ENCODE measurements around the gene EPHA3.

DNA sequence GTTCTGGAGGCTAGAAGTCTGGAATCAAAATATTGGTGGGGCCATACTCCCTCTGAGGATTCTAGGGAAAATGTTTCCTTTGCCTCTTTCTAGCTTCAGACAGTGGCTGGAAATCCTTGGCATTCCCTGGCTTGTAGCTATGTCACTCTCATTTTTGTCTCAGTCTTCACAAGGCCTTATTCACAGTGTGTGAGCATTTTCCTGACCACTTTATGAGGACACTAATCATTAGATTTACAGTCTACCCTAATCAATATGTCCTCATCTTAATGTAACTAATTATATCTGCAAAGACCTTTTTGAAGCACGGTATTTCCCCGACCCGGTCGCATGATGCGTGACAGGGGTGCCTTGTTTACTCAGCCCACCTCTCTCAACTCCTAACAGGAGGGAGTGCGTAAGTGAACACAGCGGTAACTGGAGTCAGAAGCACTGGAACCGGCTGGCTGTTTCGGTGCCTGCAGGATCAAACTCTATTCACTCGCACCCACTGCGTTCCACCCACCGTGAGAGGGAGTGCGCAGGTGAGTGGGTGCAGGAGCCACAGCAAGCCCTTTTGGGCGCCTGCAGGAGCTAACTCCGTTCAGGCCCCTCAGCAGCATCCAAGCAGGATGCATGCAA lies 155.0 kb downstream of the EPHA3 start:
- TF ChIP-seq, protein P1, sequence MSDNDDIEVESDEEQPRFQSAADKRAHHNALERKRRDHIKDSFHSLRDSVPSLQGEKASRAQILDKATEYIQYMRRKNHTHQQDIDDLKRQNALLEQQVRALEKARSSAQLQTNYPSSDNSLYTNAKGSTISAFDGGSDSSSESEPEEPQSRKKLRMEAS (IDR thresholded peaks at IDR 0.05; ENCODE audit: low read depth, low read length), result no peak
- TF ChIP-seq, protein P2, sequence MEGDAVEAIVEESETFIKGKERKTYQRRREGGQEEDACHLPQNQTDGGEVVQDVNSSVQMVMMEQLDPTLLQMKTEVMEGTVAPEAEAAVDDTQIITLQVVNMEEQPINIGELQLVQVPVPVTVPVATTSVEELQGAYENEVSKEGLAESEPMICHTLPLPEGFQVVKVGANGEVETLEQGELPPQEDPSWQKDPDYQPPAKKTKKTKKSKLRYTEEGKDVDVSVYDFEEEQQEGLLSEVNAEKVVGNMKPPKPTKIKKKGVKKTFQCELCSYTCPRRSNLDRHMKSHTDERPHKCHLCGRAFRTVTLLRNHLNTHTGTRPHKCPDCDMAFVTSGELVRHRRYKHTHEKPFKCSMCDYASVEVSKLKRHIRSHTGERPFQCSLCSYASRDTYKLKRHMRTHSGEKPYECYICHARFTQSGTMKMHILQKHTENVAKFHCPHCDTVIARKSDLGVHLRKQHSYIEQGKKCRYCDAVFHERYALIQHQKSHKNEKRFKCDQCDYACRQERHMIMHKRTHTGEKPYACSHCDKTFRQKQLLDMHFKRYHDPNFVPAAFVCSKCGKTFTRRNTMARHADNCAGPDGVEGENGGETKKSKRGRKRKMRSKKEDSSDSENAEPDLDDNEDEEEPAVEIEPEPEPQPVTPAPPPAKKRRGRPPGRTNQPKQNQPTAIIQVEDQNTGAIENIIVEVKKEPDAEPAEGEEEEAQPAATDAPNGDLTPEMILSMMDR (IDR thresholded peaks at IDR 0.05; ENCODE audit: low read depth, low read length), result no peak
- TF ChIP-seq MYC (IDR thresholded peaks at IDR 0.05; ENCODE audit: low read depth, low read length) (no peak), POLR2A (IDR thresholded peaks at IDR 0.05; ENCODE audit: extremely low read depth, insufficient read length) (no peak)
